ENCODE data around the gene SHROOM1.

- TF ChIP-seq, protein P1, sequence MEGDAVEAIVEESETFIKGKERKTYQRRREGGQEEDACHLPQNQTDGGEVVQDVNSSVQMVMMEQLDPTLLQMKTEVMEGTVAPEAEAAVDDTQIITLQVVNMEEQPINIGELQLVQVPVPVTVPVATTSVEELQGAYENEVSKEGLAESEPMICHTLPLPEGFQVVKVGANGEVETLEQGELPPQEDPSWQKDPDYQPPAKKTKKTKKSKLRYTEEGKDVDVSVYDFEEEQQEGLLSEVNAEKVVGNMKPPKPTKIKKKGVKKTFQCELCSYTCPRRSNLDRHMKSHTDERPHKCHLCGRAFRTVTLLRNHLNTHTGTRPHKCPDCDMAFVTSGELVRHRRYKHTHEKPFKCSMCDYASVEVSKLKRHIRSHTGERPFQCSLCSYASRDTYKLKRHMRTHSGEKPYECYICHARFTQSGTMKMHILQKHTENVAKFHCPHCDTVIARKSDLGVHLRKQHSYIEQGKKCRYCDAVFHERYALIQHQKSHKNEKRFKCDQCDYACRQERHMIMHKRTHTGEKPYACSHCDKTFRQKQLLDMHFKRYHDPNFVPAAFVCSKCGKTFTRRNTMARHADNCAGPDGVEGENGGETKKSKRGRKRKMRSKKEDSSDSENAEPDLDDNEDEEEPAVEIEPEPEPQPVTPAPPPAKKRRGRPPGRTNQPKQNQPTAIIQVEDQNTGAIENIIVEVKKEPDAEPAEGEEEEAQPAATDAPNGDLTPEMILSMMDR (IDR thresholded peaks at IDR 0.05): no peak
- no peak for TF ChIP-seq EZH2 (IDR thresholded peaks at IDR 0.05; ENCODE audit: borderline replicate concordance, insufficient read depth, low read depth, low read length, poor library complexity, severe bottlenecking)
Observed at GRCh38 chr5:132856011-132856410, 25.6 kb upstream of the SHROOM1 start.

All from B cell (primary cell).